GM10266 (cell line): Measurements from ENCODE around the gene SLC6A2.
"Not testable (repeated sequence)": the region's sequence is repeated elsewhere in the genome, so short reads cannot be mapped to it uniquely, and the experiment has no call there.

Experiments used
- DNase-seq: peaks from one replicate; pipeline ENCODE4 v3.0.0; 2012; ENCODE audit errors: extremely low spot score
- CTCF ChIP-seq: IDR thresholded peaks from 2 replicates; pipeline ENCODE4 v1.5.1; 2012; ENCODE audit warnings: mild to moderate bottlenecking, low read depth; ENCODE audit not compliant: control insufficient read depth, insufficient read depth; ENCODE audit errors: missing control alignments

SLC6A2 gene

GRCh38 chr16:55655897-55656681 lies at the start of gene SLC6A2:
Gene SLC6A2 (plus strand): TSS chr16:55655988. CDS start chr16:55656695, 707 bp downstream.
- TF ChIP-seq CTCF: no peak
- DNase-seq: no peak

- no peak for DNase-seq
- TF ChIP-seq CTCF: no peak
Observed at GRCh38 chr16:55613613-55614335, 42.0 kb upstream of the SLC6A2 start.

DNA sequence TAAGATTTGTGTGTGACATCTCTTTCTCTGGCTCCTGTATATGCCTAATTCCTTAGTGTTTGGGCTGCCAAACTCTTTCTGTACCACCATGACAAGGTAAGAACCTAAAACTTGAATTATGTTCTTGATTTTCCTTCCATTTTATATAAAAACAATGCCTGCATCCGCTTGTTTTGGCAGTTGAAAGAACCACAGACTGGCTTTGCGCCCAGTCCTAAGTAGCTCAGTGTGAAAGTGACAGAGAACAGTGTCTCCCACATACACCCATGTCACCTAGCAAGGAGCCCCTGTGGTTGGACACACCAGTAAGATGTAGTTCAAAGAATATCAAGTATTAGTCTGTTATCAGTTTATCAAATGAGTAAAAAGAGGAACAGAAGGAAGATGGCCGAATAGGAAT lies 40.7 kb upstream of the SLC6A2 start:
- TF ChIP-seq CTCF: no peak
- no peak for DNase-seq

DNA sequence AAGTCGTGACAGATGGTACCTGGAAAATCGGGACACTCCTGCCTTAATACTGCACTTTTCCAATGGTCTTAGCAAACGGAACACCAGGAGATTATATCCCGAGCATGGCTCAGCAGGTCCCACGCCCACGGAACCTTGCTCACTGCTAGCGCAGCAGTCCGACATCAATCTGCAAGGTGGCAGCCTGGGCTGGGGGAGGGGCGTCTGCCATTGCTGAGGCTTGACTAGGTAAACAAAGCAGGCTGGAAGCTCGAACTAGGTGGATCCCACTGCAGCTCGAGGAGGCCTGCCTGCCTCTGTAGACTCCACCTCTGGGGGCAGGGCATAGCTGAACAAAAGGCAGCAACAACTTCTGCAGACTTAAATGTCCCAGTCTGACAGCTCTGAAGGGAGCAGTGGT lies 40.1 kb upstream of the SLC6A2 start:
- not testable (repeated sequence) for DNase-seq

DNA sequence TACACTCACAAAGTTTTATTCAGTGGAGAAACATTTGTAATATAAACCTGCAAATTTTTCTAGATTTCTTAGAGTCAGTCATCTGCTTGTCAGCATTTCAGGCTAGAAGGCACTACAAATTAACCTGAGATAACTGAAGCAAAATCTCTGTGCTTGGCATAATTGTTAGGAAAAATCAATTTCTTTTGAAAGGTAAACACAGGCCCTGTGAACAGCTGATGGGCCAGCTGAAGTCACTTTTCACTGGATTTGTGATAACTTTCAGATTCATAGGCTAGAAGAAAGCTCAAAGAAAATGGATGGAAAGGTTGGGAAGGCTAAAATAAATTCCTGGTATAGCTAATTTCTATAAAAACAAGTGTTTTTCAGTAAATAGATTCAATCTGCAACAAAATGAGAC lies 34.0 kb upstream of the SLC6A2 start:
- TF ChIP-seq CTCF: no peak
- no peak for DNase-seq

DNA sequence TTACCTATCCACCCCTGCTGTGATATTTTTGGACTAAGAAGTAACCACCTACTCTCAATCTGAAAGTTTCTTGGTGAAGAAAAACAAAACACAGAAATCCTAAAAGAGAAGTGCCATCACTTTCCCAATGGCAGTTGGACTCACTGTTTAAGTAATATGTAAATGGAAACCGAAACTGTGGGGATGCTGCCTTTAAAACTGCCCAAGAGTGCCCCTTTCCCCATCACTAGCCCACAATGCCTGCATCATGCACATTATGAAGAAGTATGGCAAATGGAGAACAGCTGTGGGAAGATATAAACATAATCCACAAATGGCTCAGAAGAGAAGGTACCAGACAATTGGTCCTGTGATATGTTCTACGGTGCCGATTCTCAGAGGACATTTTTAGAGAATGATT lies 33.5 kb upstream of the SLC6A2 start:
- TF ChIP-seq CTCF: no peak
- DNase-seq: no peak

DNA sequence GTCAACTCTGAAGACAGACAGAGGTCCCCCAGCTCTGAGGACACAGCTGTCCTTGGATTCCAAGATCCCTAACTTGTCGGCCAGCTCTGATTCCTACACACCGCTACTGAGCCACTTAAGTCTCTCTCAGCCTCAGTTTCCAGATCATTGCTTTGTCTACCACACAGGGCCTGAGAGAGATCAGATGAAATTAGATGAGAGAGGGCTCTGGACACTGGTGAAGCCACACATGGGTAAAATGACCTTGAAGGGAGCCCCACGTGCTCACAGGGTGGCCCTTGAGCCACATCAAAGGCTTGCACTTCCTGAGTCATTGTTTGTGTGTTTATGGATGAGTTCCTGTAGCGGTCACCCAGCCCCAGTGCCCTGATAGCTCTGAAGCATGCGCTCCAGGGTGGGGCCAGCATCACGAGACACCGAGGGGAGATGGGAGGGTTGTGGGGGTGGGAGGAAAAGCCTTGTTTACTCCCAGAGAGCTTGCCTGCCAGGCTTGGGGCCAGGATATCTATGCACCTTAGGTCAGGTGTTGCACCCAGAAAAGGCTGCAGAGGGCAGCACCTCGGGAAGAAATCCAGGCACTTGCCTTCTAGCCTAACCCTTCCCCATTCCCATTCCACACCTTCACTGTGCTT lies 32.7 kb upstream of the SLC6A2 start:
- no peak for DNase-seq
- no peak for TF ChIP-seq CTCF
